ENCODE measurements around the gene PHF1.

DNA sequence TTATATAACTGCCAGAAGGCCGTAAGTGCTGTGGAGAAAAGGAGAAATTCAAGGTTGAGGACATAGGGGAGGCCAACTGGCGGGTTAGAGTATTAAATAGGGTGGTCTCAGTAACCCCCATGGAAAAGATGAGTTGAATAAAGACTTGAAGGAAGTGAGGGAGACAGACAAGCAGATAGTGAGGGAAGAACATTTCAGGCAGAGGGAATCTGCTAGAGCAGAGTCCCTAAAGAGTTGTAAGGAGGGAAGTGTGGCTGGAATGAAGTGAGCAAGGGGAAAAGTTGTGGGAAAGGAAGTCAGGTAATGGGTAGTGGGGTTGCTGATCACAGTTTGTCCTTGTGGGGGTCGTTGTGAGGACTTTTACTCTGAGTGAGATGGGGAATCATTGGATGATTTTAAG lies 17.8 kb upstream of the PHF1 start:
- TF ChIP-seq POLR2AphosphoS5 (IDR thresholded peaks at IDR 0.05; ENCODE audit: borderline replicate concordance, low read depth, low read length) (no peak), EZH2 (IDR thresholded peaks at IDR 0.05) (no peak)
